ENCODE results near the gene PRDM1. TPM values are rescaled to one million over a fixed set of nuclear protein-coding genes. Genes with fewer than 3 reads are reported as not detected.

PRDM1 gene
- total RNA-seq, 1 donor from 2014 or later, result 2.3 TPM

GRCh38 chr6:106122306-106122918 lies 36.3 kb downstream of the PRDM1 start:
- Mint-ChIP-seq H3K36me3 (no peaks in the 10 kb centered on the region), H3K9me3 (peaks cover 11% of the 10 kb centered on the region), H3K4me1 (peaks cover 10% of the 10 kb centered on the region), H3K4me3 (no peak overlapping the region), H3K27me3 (ENCODE audit: low read depth) (peaks cover 9% of the 10 kb centered on the region), H3K27ac (no peak overlapping the region)
- TF ChIP-seq CTCF (IDR thresholded peaks at IDR 0.05; ENCODE audit: unreplicated experiment), result no peak
- no peak for DNase-seq (ENCODE audit: low spot score in 2 of 2, unreplicated experiment in 2 of 2)

- no peaks in the 10 kb centered on the region for H3K36me3 Mint-ChIP-seq
Observed at GRCh38 chr6:106122938-106123656, 37.0 kb downstream of the PRDM1 start.

GRCh38 chr6:106124015-106124414 lies 37.9 kb downstream of the PRDM1 start:
- Mint-ChIP-seq H3K4me3 (no peak overlapping the region), H3K36me3 (no peaks in the 10 kb centered on the region), H3K4me1 (peaks cover 13% of the 10 kb centered on the region), H3K27ac (no peak overlapping the region), H3K27me3 (ENCODE audit: low read depth) (peaks cover 9% of the 10 kb centered on the region), H3K9me3 (peaks cover 6% of the 10 kb centered on the region)
- TF ChIP-seq CTCF (IDR thresholded peaks at IDR 0.05; ENCODE audit: unreplicated experiment), result no peak
- DNase-seq (ENCODE audit: low spot score in 2 of 2, unreplicated experiment in 2 of 2), result no peak

More at GRCh38 chr6:106122938-106123656, 37.0 kb downstream of the PRDM1 start:
- Mint-ChIP-seq H3K27me3 (ENCODE audit: low read depth) (peaks cover 9% of the 10 kb centered on the region), H3K9me3 (peaks cover 11% of the 10 kb centered on the region), H3K27ac (no peak overlapping the region), H3K4me3 (no peak overlapping the region), H3K4me1 (peaks cover 10% of the 10 kb centered on the region)
- TF ChIP-seq CTCF (IDR thresholded peaks at IDR 0.05; ENCODE audit: unreplicated experiment), result no peak
- no peak for DNase-seq (ENCODE audit: low spot score in 2 of 2, unreplicated experiment in 2 of 2)

- Mint-ChIP-seq H3K36me3 (no peaks in the 10 kb centered on the region), H3K27me3 (ENCODE audit: low read depth) (peaks cover 9% of the 10 kb centered on the region), H3K9me3 (no peaks in the 10 kb centered on the region), H3K4me3 (no peak overlapping the region), H3K4me1 (peaks cover 14% of the 10 kb centered on the region), H3K27ac (no peak overlapping the region)
- no peak for TF ChIP-seq CTCF (IDR thresholded peaks at IDR 0.05; ENCODE audit: unreplicated experiment)
- no peak for DNase-seq (ENCODE audit: low spot score in 2 of 2, unreplicated experiment in 2 of 2)
Observed at GRCh38 chr6:106124437-106125430, 38.6 kb downstream of the PRDM1 start.

- DNase-seq (ENCODE audit: low spot score in 2 of 2, unreplicated experiment in 2 of 2), result no peak
- TF ChIP-seq CTCF (IDR thresholded peaks at IDR 0.05; ENCODE audit: unreplicated experiment), result no peak
- peaks cover 9% of the 10 kb centered on the region for H3K27me3 Mint-ChIP-seq (ENCODE audit: low read depth)
- H3K4me3 Mint-ChIP-seq, result no peak overlapping the region
- H3K4me1 Mint-ChIP-seq, result peaks cover 18% of the 10 kb centered on the region
- no peak overlapping the region for H3K27ac Mint-ChIP-seq
- H3K9me3 Mint-ChIP-seq, result no peaks in the 10 kb centered on the region
- H3K36me3 Mint-ChIP-seq, result no peaks in the 10 kb centered on the region
Observed at GRCh38 chr6:106125925-106126435, 39.8 kb downstream of the PRDM1 start.

Data from mesothelial cell of epicardium (in vitro differentiated cells).